Measurements from ENCODE around the gene ESPN.
"Not testable (repeated sequence)": the region's sequence is repeated elsewhere in the genome, so short reads cannot be mapped to it uniquely, and the experiment has no call there.

The ESPN gene

DNA sequence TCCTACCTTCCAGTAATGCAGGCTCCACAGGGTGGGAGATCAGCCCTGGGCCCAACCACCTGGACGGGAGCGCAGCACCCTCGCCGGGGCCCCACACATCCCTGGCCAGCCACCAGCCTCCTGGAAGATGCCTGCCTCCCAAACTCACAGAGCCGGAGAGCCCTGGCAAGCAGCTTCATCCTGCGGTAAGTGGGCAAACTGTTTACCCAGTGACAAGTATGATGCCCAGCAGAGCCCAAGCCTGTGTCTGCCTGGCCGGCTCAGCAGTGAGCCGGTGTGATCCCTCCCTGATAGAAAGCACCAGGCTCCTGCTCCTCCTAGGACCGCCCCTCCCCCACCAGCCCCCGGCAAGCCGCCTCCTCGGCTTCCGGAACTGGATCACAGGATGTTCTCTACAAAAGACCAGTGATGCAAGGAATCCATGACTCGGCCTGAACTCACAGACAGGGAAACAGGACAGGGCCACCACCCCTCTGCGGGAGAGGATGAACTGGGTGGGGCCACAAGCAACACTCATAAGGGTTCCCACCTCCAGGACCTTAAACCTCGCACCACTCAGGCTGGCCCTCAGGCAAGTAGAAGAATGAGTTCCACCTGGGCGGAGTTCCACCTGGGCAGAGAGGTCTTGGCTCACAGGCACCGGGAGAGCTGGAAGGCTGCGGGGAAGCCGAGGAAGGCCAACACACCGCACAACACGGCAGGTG lies 38.9 kb upstream of the ESPN start:
- no peak for TF ChIP-seq CTCF (IDR thresholded peaks at IDR 0.05; ENCODE audit: borderline replicate concordance, insufficient read depth, low read depth, low read length)
- H3K4me3 ChIP-seq (ENCODE audit: low read depth, low read length) = no peak overlapping the region

DNA sequence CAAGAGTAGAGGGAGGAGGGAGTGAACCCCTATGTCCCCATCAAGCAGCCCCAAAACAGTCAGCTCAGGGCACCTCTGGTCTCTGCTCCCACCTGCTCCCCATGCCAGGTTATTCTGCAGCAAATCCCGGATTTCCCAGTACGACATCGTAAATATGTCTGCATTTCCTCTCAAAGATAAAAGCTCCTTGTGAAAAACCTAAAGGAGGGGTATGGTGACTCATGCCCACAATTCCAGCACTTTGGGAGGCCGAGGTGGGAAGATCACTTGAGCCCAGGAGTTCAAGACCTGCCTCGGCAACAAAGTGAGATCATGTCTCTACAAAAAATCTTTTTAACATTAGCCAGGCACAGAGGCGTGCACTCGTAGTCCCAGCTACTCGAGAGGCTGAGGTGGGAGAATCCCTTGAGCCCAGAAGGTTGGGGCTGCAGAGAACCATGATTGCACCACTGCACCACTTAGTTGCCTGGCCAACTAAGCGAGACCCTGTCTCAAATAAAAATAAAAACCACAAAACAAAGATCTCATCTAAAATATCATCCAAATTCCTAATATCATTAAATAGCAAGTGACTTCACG lies 38.1 kb upstream of the ESPN start:
- H3K4me3 ChIP-seq (ENCODE audit: low read depth, low read length) = no peak overlapping the region
- no peak for TF ChIP-seq CTCF (IDR thresholded peaks at IDR 0.05; ENCODE audit: borderline replicate concordance, insufficient read depth, low read depth, low read length)

DNA sequence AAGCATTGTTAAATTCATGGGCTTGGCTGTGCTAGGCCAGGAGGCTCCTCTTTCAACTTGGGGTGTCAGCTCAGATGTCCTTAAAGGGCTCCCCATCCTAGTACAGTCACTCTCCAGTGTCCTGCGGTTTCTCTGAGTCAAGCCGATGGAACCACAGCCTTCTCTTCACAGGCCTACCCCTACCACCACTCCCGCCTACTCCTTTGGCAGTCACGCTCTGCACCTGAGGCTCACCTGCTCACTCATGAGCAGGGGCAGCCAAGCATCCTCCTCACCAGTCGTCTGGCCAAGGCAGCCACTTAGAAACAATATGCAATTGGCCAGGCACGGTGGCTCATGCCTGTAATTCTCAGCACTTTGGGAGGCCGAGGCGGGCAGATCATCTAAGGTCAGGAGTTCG lies 34.6 kb upstream of the ESPN start:
- no peak for TF ChIP-seq CTCF (IDR thresholded peaks at IDR 0.05; ENCODE audit: borderline replicate concordance, insufficient read depth, low read depth, low read length)
- H3K4me3 ChIP-seq (ENCODE audit: low read depth, low read length) = no peak overlapping the region

DNA sequence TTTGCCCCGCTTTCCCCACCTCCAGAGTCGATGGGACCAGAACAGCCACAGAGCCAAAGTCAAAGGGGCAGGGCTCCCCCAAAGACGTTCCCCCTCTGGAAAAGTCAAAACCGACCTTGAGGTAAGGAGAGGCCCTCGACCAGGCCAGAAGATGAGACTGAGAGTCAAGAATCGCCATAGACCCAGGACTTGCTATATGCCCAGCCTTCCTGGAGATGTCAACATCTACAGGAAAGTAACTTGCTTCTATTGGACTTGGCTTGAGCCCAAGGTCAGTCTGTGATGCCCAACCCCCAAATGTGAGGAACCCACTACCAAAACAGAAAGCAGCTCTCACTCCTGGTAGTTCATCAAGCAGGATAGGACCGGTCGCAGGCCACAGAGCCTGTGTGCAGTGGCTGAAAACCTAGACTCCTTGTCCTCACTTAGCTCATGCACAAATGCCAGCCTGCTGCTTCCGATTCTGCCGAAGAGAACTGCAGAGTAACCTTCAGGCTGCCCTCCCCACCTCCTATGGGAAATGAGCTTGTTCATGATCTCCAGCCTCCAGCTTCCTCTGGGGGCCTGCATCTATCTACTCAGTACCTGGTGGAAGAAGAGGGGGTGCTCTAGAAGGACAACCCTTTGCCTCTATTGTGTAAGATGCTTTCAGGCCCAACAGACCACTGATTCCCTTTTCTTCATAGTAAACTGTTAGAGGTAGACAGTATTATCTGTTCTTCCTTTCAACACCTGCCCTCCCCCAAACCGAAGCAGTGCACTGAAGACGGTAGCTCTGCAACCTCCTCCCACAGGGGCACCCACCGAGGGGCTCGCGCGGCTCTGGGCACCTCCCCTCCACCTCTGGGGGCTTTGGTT lies 32.4 kb upstream of the ESPN start:
- no peak for TF ChIP-seq CTCF (IDR thresholded peaks at IDR 0.05; ENCODE audit: borderline replicate concordance, insufficient read depth, low read depth, low read length)
- H3K4me3 ChIP-seq (ENCODE audit: low read depth, low read length) = peak overlapping the region; percentile 70

- H3K4me3 ChIP-seq (ENCODE audit: low read depth, low read length) = peak overlapping the region; percentile 70
- no peak for TF ChIP-seq CTCF (IDR thresholded peaks at IDR 0.05; ENCODE audit: borderline replicate concordance, insufficient read depth, low read depth, low read length)
These were observed 31.7 kb upstream of the ESPN start for GRCh38 chr1:6392809-6393399.

DNA sequence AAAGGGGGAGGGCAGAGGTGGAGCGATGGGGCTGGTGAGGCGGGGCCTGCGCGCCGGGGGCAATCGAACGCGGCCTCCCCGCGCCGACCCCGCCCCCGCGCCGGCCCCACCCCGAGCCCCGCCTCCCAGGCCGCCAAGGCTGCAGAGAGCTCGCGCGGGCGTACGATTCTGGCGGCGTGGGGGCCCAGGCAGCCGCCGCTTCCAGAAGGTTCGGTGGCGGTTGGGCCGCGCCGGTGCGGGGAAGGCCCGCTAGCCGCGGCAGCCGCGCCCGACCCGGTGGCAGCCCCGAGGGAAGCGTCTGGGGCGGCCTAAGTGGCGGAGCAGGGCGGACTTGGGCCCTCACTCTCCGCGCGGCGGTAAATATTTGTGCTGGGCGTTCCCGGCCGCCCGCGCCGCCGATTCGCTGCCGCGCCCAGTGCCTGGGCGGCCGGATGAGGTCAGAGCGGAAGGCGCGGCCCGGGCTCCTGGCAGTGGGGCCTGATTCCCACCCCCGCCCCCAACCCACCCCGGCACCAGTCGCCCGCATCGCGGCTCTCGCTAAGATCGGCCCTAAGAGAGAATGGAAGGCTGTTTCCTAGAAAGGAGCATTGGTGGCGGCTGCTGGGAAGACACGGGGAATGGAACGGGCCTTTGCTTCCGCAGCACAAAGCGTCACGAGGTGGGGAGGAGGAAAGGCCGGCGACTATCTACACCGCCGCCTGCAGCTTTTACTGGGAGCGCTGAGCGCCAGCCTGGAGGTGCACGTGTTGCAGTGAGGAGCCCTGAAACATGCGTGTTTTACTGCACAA lies 31.0 kb upstream of the ESPN start, which contains the start of gene ACOT7:
TSS of gene ACOT7 (minus strand) at position 368 of the 788 bp plus-strand sequence. CDS start 368 bp downstream, outside the sequence.
- no peak for TF ChIP-seq CTCF (IDR thresholded peaks at IDR 0.05; ENCODE audit: borderline replicate concordance, insufficient read depth, low read depth, low read length)
- H3K4me3 ChIP-seq (ENCODE audit: low read depth, low read length) = peak within 1 kb of the TSS; percentile 73

- H3K4me3 ChIP-seq (ENCODE audit: low read depth, low read length) = not testable (repeated sequence)
These were observed 29.4 kb upstream of the ESPN start for GRCh38 chr1:6395130-6395529.

DNA sequence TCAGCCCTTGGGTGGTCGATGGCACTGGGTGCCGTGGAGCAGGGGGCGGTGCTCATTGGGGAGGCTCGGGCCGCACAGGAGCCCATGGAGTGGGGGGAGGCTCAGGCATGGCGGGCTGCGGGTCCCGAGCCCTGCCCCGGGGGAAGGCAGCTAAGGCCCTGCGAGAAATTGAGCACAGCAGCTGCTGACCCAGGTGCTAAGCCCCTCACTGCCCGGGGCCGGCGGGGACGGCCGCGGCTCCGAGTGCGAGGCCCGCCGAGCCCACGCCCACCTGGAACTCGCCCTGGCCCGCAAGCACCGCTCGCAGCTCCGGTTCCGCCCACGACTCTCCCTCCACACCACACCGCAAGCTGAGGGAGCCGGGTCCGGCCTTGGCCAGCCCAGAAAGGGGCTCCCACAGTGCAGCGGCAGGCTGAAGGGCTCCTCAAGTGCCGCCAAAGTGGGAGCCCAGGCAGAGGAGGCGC lies 28.8 kb upstream of the ESPN start:
- not testable (repeated sequence) for H3K4me3 ChIP-seq (ENCODE audit: low read depth, low read length)

Measured in GM12875 (cell line).